Epithelial cell of proximal tubule (primary cell): ENCODE results near the gene NMT2. TPM values are rescaled to one million over a fixed set of nuclear protein-coding genes. Genes with fewer than 3 reads are reported as not detected.
A peak's percentile ranks its signal among the peaks of the same experiment; 100 is the strongest.

ENCODE experiments used
- DNase-seq: peaks from one replicate; pipeline ENCODE4 v3.0.0-alpha.2; 2011; ENCODE audit warnings: low read depth
- H3K4me3 ChIP-seq: 2 replicates; pipeline ENCODE4 v1.5.1; 2011; ENCODE audit warnings: low read depth, mild to moderate bottlenecking, low read length
- CTCF ChIP-seq: conservative IDR thresholded peaks from 2 replicates; pipeline ENCODE4 v1.5.1; 2012; ENCODE audit warnings: low read depth, mild to moderate bottlenecking, low read length
- total RNA-seq: library from RNA; depleted of rRNA; stranded (reverse); fragments of >200 nt; gene quantifications from 2 replicates; pipeline ENCODE4 v1.2.3, GENCODE V29; 2015

The NMT2 gene
- total RNA-seq, 1 donor from 2014 or later = 28.5 TPM

DNA sequence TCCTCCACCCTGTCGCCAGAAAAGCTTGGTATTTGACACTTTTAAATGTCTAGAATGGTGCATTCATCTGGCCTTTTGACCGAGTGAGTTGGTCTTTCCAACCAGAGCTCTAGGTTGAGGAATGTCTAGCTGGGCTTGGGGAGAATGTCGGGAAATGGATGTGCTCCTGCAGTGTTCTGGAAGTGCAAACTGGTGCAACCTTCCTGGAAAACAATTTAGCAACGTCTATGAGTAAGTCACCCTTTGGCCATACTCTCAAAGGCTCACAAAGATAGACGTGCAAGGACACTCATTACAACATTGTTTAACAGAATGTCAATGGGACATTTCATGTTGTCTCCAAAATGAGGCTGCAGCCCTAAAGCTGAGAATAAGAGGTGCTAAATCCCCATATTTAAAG, 12.2 kb upstream of the NMT2 start:
- H3K4me3 ChIP-seq = no peak overlapping the region
- no peak for DNase-seq
- no peak for TF ChIP-seq CTCF

- no peak overlapping the region for H3K4me3 ChIP-seq
- no peak for DNase-seq
- no peak for TF ChIP-seq CTCF
Observed at GRCh38 chr10:15176269-15176668, 7.8 kb upstream of the NMT2 start.

DNA sequence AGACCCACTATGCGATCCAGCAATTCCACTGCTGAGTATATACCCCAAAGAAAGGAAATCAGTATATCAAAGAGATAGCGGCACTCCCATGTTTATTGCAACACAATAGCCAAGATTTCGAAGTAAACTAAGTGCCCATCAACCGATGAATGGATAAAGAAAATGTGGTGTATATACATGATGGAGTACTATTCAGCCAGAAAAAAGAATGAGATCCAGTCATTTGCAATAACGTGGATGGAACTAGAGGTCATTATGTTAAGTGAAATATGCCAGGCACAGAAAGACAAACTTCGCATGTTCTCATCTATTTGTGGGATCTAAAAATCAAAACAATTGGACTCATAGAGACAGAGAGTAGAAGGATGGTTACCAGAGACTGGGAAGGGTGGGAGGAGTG, 7.1 kb upstream of the NMT2 start:
- no peak for TF ChIP-seq CTCF
- no peak for DNase-seq
- no peak overlapping the region for H3K4me3 ChIP-seq

GRCh38 chr10:15172306-15172840, 3.9 kb upstream of the NMT2 start:
- TF ChIP-seq CTCF = no peak
- no peak for DNase-seq
- H3K4me3 ChIP-seq = no peak overlapping the region

- DNase-seq = no peak
- H3K4me3 ChIP-seq = no peak overlapping the region
- TF ChIP-seq CTCF = no peak
Observed at GRCh38 chr10:15169555-15170401, 1.3 kb upstream of the NMT2 start.

DNA sequence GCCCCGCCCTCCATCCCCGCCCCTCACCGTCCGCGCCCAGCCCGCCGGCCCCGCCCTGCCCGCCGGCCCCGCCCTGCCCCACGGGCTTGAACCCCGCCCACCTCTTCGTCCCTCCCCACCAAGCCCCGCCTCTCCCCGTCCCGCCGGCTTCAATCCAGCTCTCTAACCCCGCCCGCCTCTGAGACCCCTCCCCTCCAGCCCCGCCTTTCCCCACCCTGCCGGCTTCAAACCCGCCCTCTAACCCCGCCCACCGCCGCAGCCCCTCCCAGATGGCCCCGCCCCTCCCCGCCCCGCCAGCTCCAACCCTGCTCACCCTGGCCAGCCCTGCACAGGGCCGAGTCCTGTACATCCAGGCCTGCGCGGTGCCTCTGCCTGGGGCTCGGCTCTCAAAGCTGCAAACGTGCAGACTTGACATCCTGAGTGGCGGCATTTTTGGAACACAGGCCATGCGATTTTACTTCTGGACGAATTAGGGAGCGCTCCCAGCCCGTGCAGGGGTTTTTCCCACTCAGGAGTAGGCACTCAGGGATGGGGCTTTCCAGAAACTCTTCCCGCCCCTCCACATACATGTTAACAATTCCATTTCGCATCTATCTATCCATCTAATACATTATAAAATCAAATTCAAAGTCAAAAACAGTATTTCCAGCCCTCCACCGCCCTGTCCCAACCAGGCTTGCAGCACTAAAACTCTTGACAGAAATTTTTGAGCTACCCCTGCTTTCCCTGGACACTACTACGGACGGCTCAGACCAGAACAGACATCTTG, 477 bp upstream of the NMT2 start:
- H3K4me3 ChIP-seq = peak overlapping the region; percentile 8
- TF ChIP-seq CTCF = no peak
- DNase-seq = peak; percentile 42
